Omental fat pad (tissue), 4 donors: ENCODE data around the gene TGFBR3. TPM values are rescaled to one million over a fixed set of nuclear protein-coding genes. Genes with fewer than 3 reads are reported as not detected.

ENCODE experiments used
- ATAC-seq: fragments of 150-250 bp; one replicate; pipeline ENCODE4 v1.9.1; 2016; ENCODE audit warnings: mild to moderate bottlenecking, moderate library complexity; ENCODE audit not compliant: low FRiP score
- DNase-seq: peaks from one replicate; pipeline ENCODE4 v3.0.0-alpha.2; 2019; ENCODE audit warnings: low spot score
- CTCF ChIP-seq, 3 donors: fragments of 450-650 bp; IDR thresholded peaks; one replicate each; pipeline ENCODE4 v1.5.1; 2016 to 2017; ENCODE audit warnings: antibody characterized with exemption in 3 of 3, mild to moderate bottlenecking in 3 of 3, moderate library complexity in 2 of 3
- total RNA-seq, 4 donors: library from RNA; depleted of rRNA; stranded (reverse); fragments of >200 nt; gene quantifications; one replicate each; pipeline ENCODE4 v1.1.0, GENCODE V29; 2016

The TGFBR3 gene
- total RNA-seq, 4 donors from 2014 or later: 104 to 267 (median 196) TPM

GRCh38 chr1:91796390-91796654 lies 89.6 kb downstream of the TGFBR3 start:
- DNase-seq: no peak
- no peak for TF ChIP-seq CTCF (IDR thresholded peaks at IDR 0.05)
- no peak for ATAC-seq

- TF ChIP-seq CTCF (IDR thresholded peaks at IDR 0.05): no peak
- ATAC-seq (peak; percentile 30), DNase-seq (no peak)
Observed at GRCh38 chr1:91795591-91796389, 90.2 kb downstream of the TGFBR3 start.

GRCh38 chr1:91793877-91794276 lies 92.1 kb downstream of the TGFBR3 start:
- no peak for TF ChIP-seq CTCF (IDR thresholded peaks at IDR 0.05)
- DNase-seq: no peak
- no peak for ATAC-seq

- ATAC-seq: no peak
- no peak for TF ChIP-seq CTCF (IDR thresholded peaks at IDR 0.05)
- no peak for DNase-seq
Observed at GRCh38 chr1:91793189-91793588, 92.8 kb downstream of the TGFBR3 start.

- DNase-seq (no peak), ATAC-seq (no peak)
- TF ChIP-seq CTCF (IDR thresholded peaks at IDR 0.05): no peak
Observed at GRCh38 chr1:91792489-91793071, 93.4 kb downstream of the TGFBR3 start.

GRCh38 chr1:91791691-91792488 lies 94.1 kb downstream of the TGFBR3 start:
- ATAC-seq: no peak
- DNase-seq: no peak

More at GRCh38 chr1:91791691-91792488, 94.1 kb downstream of the TGFBR3 start:
- TF ChIP-seq CTCF (IDR thresholded peaks at IDR 0.05): no peak
